H9 (cell line): Measurements from ENCODE around the gene PAX6. TPM values are rescaled to one million over a fixed set of nuclear protein-coding genes. Genes with fewer than 3 reads are reported as not detected.

Experiments used
- DNase-seq: peaks from one replicate; pipeline ENCODE4 v3.0.0-alpha.2; 2017
- H2AFZ ChIP-seq: one replicate; pipeline ENCODE4 v1.6.1; 2013; ENCODE audit warnings: mild to moderate bottlenecking, low read length, control low read depth, moderate library complexity
- H2AK5ac ChIP-seq: 2 replicates; pipeline ENCODE4 v1.6.1; 2013; ENCODE audit warnings: low read length, control low read depth, mixed read lengths; ENCODE audit not compliant: insufficient read length
- H2BK120ac ChIP-seq: one replicate; pipeline ENCODE4 v1.6.1; 2013; ENCODE audit warnings: low read depth, mild to moderate bottlenecking, low read length, control low read depth, inconsistent platforms; ENCODE audit not compliant: poor library complexity, severe bottlenecking
- H2BK12ac ChIP-seq: 2 replicates; pipeline ENCODE4 v1.6.1; 2013; ENCODE audit warnings: low read length, control low read depth, mixed read lengths, low read depth; ENCODE audit not compliant: insufficient read length
- H2BK15ac ChIP-seq: 2 replicates; pipeline ENCODE4 v1.6.1; 2013; ENCODE audit warnings: low read depth, low read length, control low read depth
- H2BK20ac ChIP-seq: one replicate; pipeline ENCODE4 v1.6.1; 2013; ENCODE audit warnings: low read depth, mild to moderate bottlenecking, low read length, control low read depth, inconsistent platforms; ENCODE audit not compliant: poor library complexity, severe bottlenecking
- H2BK5ac ChIP-seq: 2 replicates; pipeline ENCODE4 v1.6.1; 2013; ENCODE audit warnings: low read length, control low read depth, mixed read lengths; ENCODE audit not compliant: insufficient read length
- H3K14ac ChIP-seq: 2 replicates; pipeline ENCODE4 v1.6.1; 2013; ENCODE audit warnings: low read length, control low read depth; ENCODE audit not compliant: insufficient read depth
- H3K18ac ChIP-seq: 2 replicates; pipeline ENCODE4 v1.6.1; 2013; ENCODE audit warnings: low read depth, mild to moderate bottlenecking, mixed read lengths, low read length, control low read depth; ENCODE audit not compliant: insufficient read length
- H3K23ac ChIP-seq: 2 replicates; pipeline ENCODE4 v1.6.1; 2013; ENCODE audit warnings: low read length, control low read depth, mixed read lengths, low read depth; ENCODE audit not compliant: insufficient read length
- H3K23me2 ChIP-seq: 2 replicates; pipeline ENCODE4 v1.6.1; 2013; ENCODE audit warnings: low read depth, mild to moderate bottlenecking, mixed read lengths, low read length, control low read depth; ENCODE audit not compliant: insufficient read length, poor library complexity, severe bottlenecking
- H3K27ac ChIP-seq: 2 replicates; pipeline ENCODE4 v1.5.1; 2013; ENCODE audit warnings: low read length, control low read depth, mixed read lengths, low read depth; ENCODE audit not compliant: insufficient read length
- H3K27me3 ChIP-seq: 2 replicates; pipeline ENCODE4 v1.6.1; 2013; ENCODE audit warnings: low read length, control low read depth, inconsistent platforms; ENCODE audit not compliant: insufficient read depth
- H3K4ac ChIP-seq: 2 replicates; pipeline ENCODE4 v1.6.1; 2013; ENCODE audit warnings: low read depth, mild to moderate bottlenecking, control low read depth, inconsistent platforms, low read length, moderate library complexity
- H3K4me1 ChIP-seq: 2 replicates; pipeline ENCODE4 v1.6.1; 2013; ENCODE audit warnings: low read length, control low read depth, inconsistent platforms; ENCODE audit not compliant: insufficient read depth
- H3K4me2 ChIP-seq: 2 replicates; pipeline ENCODE4 v1.6.1; 2013; ENCODE audit warnings: low read length, control low read depth, mixed read lengths; ENCODE audit not compliant: insufficient read length, insufficient read depth
- H3K56ac ChIP-seq: 2 replicates; pipeline ENCODE4 v1.6.1; 2013; ENCODE audit warnings: low read depth, mild to moderate bottlenecking, mixed read lengths, low read length, control low read depth; ENCODE audit not compliant: insufficient read length
- H3K79me1 ChIP-seq: 2 replicates; pipeline ENCODE4 v1.6.1; 2013; ENCODE audit warnings: low read depth, mild to moderate bottlenecking, moderate library complexity, low read length, control low read depth, inconsistent platforms; ENCODE audit not compliant: insufficient read depth, poor library complexity, severe bottlenecking
- H3K79me2 ChIP-seq: 2 replicates; pipeline ENCODE4 v1.6.1; 2013; ENCODE audit warnings: low read length, control low read depth, inconsistent platforms; ENCODE audit not compliant: insufficient read depth
- H3K9ac ChIP-seq: 2 replicates; pipeline ENCODE4 v1.6.1; 2013; ENCODE audit warnings: low read length, control low read depth, mixed read lengths; ENCODE audit not compliant: insufficient read length; ENCODE audit errors: extremely low read depth
- H3K9me3 ChIP-seq: one replicate; pipeline ENCODE4 v1.6.1; 2013; ENCODE audit warnings: low read depth, low read length, inconsistent platforms; ENCODE audit not compliant: control insufficient read depth
- H3T11ph ChIP-seq: one replicate; pipeline ENCODE4 v1.6.1; 2013; ENCODE audit warnings: mild to moderate bottlenecking, low read length, control low read depth, inconsistent platforms
- H4K20me1 ChIP-seq: one replicate; pipeline ENCODE4 v1.6.1; 2013; ENCODE audit not compliant: control insufficient read depth, insufficient read length, insufficient read depth
- H4K5ac ChIP-seq: 2 replicates; pipeline ENCODE4 v1.6.1; 2013; ENCODE audit warnings: low read depth, mild to moderate bottlenecking, mixed read lengths, low read length, control low read depth; ENCODE audit not compliant: insufficient read length
- H4K8ac ChIP-seq: replicated peaks from 2 replicates; pipeline ENCODE4 v1.6.1; 2013; ENCODE audit warnings: low read length, control low read depth, mixed read lengths, low read depth; ENCODE audit not compliant: insufficient read length
- H4K91ac ChIP-seq: 2 replicates; pipeline ENCODE4 v1.6.1; 2013; ENCODE audit warnings: low read depth, mild to moderate bottlenecking, moderate library complexity, mixed read lengths, low read length, control low read depth; ENCODE audit not compliant: insufficient read length
- H3K27ac Mint-ChIP-seq, 3 experiments: 2 replicates in 2 of 3; 3 replicates in 1 of 3; pipeline ENCODE4 v1.8.0; 2020 to 2021; ENCODE audit warnings: mixed read lengths in 3 of 3, mild to moderate bottlenecking in 1 of 3, moderate library complexity in 1 of 3
- H3K27me3 Mint-ChIP-seq: 2 replicates; pipeline ENCODE4 v1.8.0; 2021; ENCODE audit warnings: low read depth, mild to moderate bottlenecking, moderate library complexity, mixed read lengths
- H3K36me3 Mint-ChIP-seq, 3 experiments: 2 replicates in 2 of 3; 3 replicates in 1 of 3; pipeline ENCODE4 v1.8.0; 2020 to 2021; ENCODE audit warnings: low read depth in 3 of 3, mixed read lengths in 3 of 3; ENCODE audit not compliant: insufficient read depth in 1 of 3
- H3K4me1 Mint-ChIP-seq, 2 experiments: 2 replicates each; pipeline ENCODE4 v1.8.0; 2020; ENCODE audit warnings: mixed read lengths in 2 of 2
- H3K4me3 Mint-ChIP-seq, 2 experiments: 2 replicates in 1 of 2; 3 replicates in 1 of 2; pipeline ENCODE4 v1.8.0; 2020 to 2021; ENCODE audit warnings: mild to moderate bottlenecking in 2 of 2, mixed read lengths in 2 of 2, moderate library complexity in 1 of 2
- H3K9me3 Mint-ChIP-seq, 2 experiments: 2 replicates in 1 of 2; 3 replicates in 1 of 2; pipeline ENCODE4 v1.8.0; 2020; ENCODE audit warnings: mild to moderate bottlenecking in 2 of 2, mixed read lengths in 2 of 2, moderate library complexity in 1 of 2
- WGBS: extraction: QIAGEN DNeasy Blood & Tissue Kit; methylation state at CpG from one replicate; pipeline ENCODE4 v1.1.7; 2013; ENCODE audit warnings: missing lambda C conversion rate, low lambda C conversion rate, mixed read lengths; ENCODE audit not compliant: insufficient read length; ENCODE audit errors: extremely low coverage; 5-methylcytosine and 5-hydroxymethylcytosine counted together
- total RNA-seq: library from RNA; stranded (reverse); gene quantifications from 2 replicates; pipeline ENCODE4 v1.2.1, GENCODE V29; 2021
- TF ChIP-seq, protein P1 (sequence below): fragments of 200-600 bp; sonication (generic); conservative IDR thresholded peaks from 3 replicates; pipeline ENCODE4 v1.8.0; 2021; ENCODE audit warnings: antibody characterized with exemption, mild to moderate bottlenecking

The PAX6 gene
- total RNA-seq, 1 experiment from 2014 or later: not detected

DNA sequence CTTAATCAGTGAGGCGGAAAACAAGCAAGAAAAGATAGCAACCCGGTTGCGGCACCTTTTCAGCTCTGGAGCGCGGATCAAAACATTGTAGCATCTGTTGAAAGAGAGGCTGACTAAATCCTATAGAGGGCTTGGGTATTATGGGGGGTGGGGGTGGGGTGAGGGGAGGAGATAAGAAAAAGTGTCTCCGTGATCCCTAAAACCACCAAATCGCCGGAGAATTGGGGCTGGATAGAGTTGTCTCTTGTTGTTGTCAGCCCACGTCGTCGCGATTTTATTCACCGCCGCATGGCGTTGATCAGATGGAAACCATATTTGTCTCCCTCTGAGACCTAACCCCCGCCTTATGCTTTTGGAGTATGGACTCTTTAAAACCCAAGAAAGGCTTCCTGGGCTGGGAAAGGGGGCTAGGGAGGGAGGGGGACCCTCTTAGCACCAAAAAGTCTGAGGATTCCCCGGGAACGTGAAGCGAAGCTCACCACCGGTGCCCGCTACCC is 13.0 kb downstream of the PAX6 start:
- no peak overlapping the region for H4K8ac ChIP-seq
- peaks cover 10% of the 10 kb centered on the region for H3K23me2 ChIP-seq
- no peaks in the 10 kb centered on the region for H3K9me3 ChIP-seq
- no peak overlapping the region for H3T11ph ChIP-seq
- H2BK5ac ChIP-seq: no peak overlapping the region
- no peaks in the 10 kb centered on the region for H3K79me2 ChIP-seq
- peaks cover 100% of the 10 kb centered on the region for H3K27me3 Mint-ChIP-seq
- H3K36me3 Mint-ChIP-seq: no peaks in the 10 kb centered on the region
- H4K20me1 ChIP-seq: no peaks in the 10 kb centered on the region
- H2BK20ac ChIP-seq: no peak overlapping the region
- H3K79me1 ChIP-seq: no peaks in the 10 kb centered on the region
- H3K27ac Mint-ChIP-seq: no peak overlapping the region
- peak overlapping the region; percentile 49 for H3K4me2 ChIP-seq
- H3K27me3 ChIP-seq: peaks cover 66% of the 10 kb centered on the region
- H2BK120ac ChIP-seq: no peak overlapping the region
- no CpG with 5 or more reads among the region's 21 CpGs for WGBS
- no peak overlapping the region for H3K14ac ChIP-seq
- H3K4me3 Mint-ChIP-seq: peak overlapping the region; percentile 49 to 77
- H2BK15ac ChIP-seq: no peak overlapping the region
- H2AK5ac ChIP-seq: no peak overlapping the region
- no peak overlapping the region for H3K27ac ChIP-seq
- H3K23ac ChIP-seq: no peak overlapping the region
- no peak overlapping the region for H3K56ac ChIP-seq
- no peaks in the 10 kb centered on the region for H3K4me1 ChIP-seq
- no peak for DNase-seq
- no peak overlapping the region for H2BK12ac ChIP-seq
- H4K91ac ChIP-seq: no peak overlapping the region
- H3K18ac ChIP-seq: no peak overlapping the region
- H2AFZ ChIP-seq: no peak overlapping the region
- H3K9me3 Mint-ChIP-seq: peaks cover 2 to 6% of the 10 kb centered on the region in 2 experiments; a peak in 2 of 5 replicates
- no peak overlapping the region for H3K9ac ChIP-seq
- H3K4ac ChIP-seq: no peak overlapping the region
- TF ChIP-seq, protein P1, sequence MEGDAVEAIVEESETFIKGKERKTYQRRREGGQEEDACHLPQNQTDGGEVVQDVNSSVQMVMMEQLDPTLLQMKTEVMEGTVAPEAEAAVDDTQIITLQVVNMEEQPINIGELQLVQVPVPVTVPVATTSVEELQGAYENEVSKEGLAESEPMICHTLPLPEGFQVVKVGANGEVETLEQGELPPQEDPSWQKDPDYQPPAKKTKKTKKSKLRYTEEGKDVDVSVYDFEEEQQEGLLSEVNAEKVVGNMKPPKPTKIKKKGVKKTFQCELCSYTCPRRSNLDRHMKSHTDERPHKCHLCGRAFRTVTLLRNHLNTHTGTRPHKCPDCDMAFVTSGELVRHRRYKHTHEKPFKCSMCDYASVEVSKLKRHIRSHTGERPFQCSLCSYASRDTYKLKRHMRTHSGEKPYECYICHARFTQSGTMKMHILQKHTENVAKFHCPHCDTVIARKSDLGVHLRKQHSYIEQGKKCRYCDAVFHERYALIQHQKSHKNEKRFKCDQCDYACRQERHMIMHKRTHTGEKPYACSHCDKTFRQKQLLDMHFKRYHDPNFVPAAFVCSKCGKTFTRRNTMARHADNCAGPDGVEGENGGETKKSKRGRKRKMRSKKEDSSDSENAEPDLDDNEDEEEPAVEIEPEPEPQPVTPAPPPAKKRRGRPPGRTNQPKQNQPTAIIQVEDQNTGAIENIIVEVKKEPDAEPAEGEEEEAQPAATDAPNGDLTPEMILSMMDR: no peak
- H3K4me1 Mint-ChIP-seq: peaks cover 17 to 50% of the 10 kb centered on the region in 2 experiments
- H4K5ac ChIP-seq: no peak overlapping the region
